ENCODE measurements around the gene ZNF587.
"Not testable (repeated sequence)": the region's sequence is repeated elsewhere in the genome, so short reads cannot be mapped to it uniquely, and the experiment has no call there.

ZNF587 gene

GRCh38 chr19:57825511-57825910 is 24.1 kb upstream of the ZNF587 start:
- H3K4me3 ChIP-seq (ENCODE audit: low read length), result no peak overlapping the region
- no peaks in the 10 kb centered on the region for H3K27me3 ChIP-seq (ENCODE audit: insufficient read depth, low read length)
- no peak overlapping the region for H3K9ac ChIP-seq (ENCODE audit: low read depth, low read length)
- H3K9me3 ChIP-seq (ENCODE audit: insufficient read depth, low read depth, low read length), result no peaks in the 10 kb centered on the region
- no peak overlapping the region for H3K27ac ChIP-seq (ENCODE audit: low read depth, low read length)
- 94% methylated on average over 6 of the region's 6 CpGs for WGBS
- H3K36me3 ChIP-seq (ENCODE audit: insufficient read depth, low read length), result peaks cover 32% of the 10 kb centered on the region
- H3K4me1 ChIP-seq (ENCODE audit: insufficient read depth, low read length), result peaks cover 5% of the 10 kb centered on the region; the same call in 1 of the 2 replicates

DNA sequence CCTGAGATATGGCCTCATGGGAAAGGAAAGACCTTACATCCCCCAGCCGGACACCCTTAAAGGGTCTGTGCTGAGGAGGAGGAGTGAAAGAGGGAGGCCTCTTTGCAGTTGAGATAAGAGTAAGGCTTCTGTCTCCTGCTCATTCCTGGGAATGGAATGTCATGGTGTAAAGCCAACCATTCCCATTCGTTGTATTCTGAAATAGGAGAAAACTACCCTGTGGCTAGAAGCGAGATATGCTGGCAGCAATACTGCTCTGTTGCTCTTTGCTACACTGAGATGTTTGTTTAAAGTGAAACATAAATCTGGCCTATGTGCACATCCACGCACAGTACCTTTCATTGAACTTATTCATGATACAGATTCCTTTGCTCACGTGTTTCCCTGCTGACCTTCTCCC is 20.3 kb upstream of the ZNF587 start:
- H3K27me3 ChIP-seq (ENCODE audit: insufficient read depth, low read length), result no peaks in the 10 kb centered on the region
- H3K4me3 ChIP-seq (ENCODE audit: low read length), result no peak overlapping the region; the same call in 1 of the 2 replicates
- no peak overlapping the region for H3K9ac ChIP-seq (ENCODE audit: low read depth, low read length)
- H3K9me3 ChIP-seq (ENCODE audit: insufficient read depth, low read depth, low read length), result no peaks in the 10 kb centered on the region
- H3K36me3 ChIP-seq (ENCODE audit: insufficient read depth, low read length), result peaks cover 18% of the 10 kb centered on the region; the same call in 1 of the 2 replicates
- WGBS, result 92% methylated on average over 5 of the region's 5 CpGs
- peak overlapping the region; percentile 46; the same call in 1 of the 2 replicates for H3K27ac ChIP-seq (ENCODE audit: low read depth, low read length)
- peaks cover 13% of the 10 kb centered on the region; the same call in 1 of the 2 replicates for H3K4me1 ChIP-seq (ENCODE audit: insufficient read depth, low read length)

GRCh38 chr19:57830071-57830602 is 19.5 kb upstream of the ZNF587 start, which contains the start of gene ZNF587B:
Gene ZNF587B (plus strand): TSS chr19:57830299. CDS start chr19:57830529, 230 bp downstream.
- Histone ChIP-seq H3K27ac (ENCODE audit: low read depth, low read length) (peak within 1 kb of the TSS; percentile 93), H3K9ac (ENCODE audit: low read depth, low read length) (peak within 1 kb of the TSS; percentile 91), H3K27me3 (ENCODE audit: insufficient read depth, low read length) (no peaks in the 10 kb centered on the region), H3K36me3 (ENCODE audit: insufficient read depth, low read length) (peaks cover 14% of the 10 kb centered on the region; the same call in 1 of the 2 replicates), H3K4me1 (ENCODE audit: insufficient read depth, low read length) (peaks cover 13% of the 10 kb centered on the region; the same call in 1 of the 2 replicates), H3K4me3 (ENCODE audit: low read length) (peak within 1 kb of the TSS; percentile 71), H3K9me3 (ENCODE audit: insufficient read depth, low read depth, low read length) (no peaks in the 10 kb centered on the region)
- WGBS, result under 1% methylated on average over 22 of the region's 22 CpGs

DNA sequence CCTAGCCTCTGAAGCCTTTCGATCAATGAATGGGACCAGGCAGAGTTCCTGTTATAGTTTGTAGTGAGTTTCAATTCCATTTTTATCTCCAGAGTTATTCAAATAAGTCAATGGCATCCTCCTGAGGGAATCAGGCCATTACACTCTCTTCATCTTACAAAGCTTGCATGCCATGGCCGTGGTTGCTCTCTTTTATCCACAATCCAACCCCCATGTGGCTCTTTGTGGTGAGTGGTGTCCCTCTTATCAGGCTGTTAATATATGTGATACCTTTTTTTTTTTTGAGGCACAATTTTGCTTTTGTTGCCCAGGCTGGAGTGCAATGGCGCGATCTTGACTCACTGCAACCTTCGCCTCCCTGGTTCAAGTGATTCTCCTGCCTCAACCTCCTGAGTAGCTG is 12.7 kb upstream of the ZNF587 start:
- WGBS, result 92% methylated on average over 4 of the region's 5 CpGs
- H3K9ac ChIP-seq (ENCODE audit: low read depth, low read length); H3K27me3 ChIP-seq (ENCODE audit: insufficient read depth, low read length); H3K4me3 ChIP-seq (ENCODE audit: low read length); H3K4me1 ChIP-seq (ENCODE audit: insufficient read depth, low read length); H3K9me3 ChIP-seq (ENCODE audit: insufficient read depth, low read depth, low read length); H3K27ac ChIP-seq (ENCODE audit: low read depth, low read length): not testable (repeated sequence)
- H3K36me3 ChIP-seq (ENCODE audit: insufficient read depth, low read length), result peaks cover 51% of the 10 kb centered on the region

- H3K9ac ChIP-seq (ENCODE audit: low read depth, low read length); H3K27me3 ChIP-seq (ENCODE audit: insufficient read depth, low read length); H3K4me3 ChIP-seq (ENCODE audit: low read length); H3K9me3 ChIP-seq (ENCODE audit: insufficient read depth, low read depth, low read length); H3K27ac ChIP-seq (ENCODE audit: low read depth, low read length); H3K4me1 ChIP-seq (ENCODE audit: insufficient read depth, low read length): not testable (repeated sequence)
- peaks cover 68% of the 10 kb centered on the region for H3K36me3 ChIP-seq (ENCODE audit: insufficient read depth, low read length)
- 96% methylated on average over 4 of the region's 5 CpGs for WGBS
Observed at GRCh38 chr19:57838622-57839191, 11.0 kb upstream of the ZNF587 start.

DNA sequence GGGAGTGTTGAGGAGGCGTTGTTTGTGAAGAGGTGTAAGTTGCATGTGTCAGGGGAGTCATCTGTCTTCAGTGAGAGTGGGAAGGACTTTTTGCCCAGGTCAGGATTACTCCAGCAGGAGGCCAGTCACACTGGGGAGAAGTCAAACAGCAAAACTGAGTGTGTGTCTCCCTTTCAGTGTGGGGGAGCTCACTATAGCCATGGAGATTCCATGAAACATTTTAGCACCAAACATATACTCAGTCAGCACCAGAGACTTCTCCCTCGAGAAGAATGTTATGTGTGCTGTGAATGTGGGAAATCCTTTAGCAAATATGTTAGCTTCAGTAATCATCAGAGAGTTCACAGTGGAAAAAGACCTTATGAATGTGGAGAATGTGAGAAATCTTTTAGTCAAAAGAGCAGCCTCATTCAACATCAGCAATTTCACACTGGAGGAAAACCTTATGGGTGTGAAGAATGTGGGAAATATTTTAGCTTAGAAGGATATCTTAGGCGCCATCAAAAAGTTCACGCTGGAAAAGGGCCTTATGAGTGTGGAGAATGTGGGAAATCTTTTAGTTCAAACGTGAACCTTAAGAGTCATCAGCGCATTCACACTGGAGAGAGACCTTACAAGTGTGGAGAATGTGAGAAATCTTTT is 8.4 kb upstream of the ZNF587 start:
- no peak overlapping the region for H3K27ac ChIP-seq (ENCODE audit: low read depth, low read length)
- H3K4me3 ChIP-seq (ENCODE audit: low read length), result no peak overlapping the region
- no peaks in the 10 kb centered on the region for H3K27me3 ChIP-seq (ENCODE audit: insufficient read depth, low read length)
- no peaks in the 10 kb centered on the region for H3K4me1 ChIP-seq (ENCODE audit: insufficient read depth, low read length)
- WGBS, result 91% methylated on average over 6 of the region's 6 CpGs
- H3K9me3 ChIP-seq (ENCODE audit: insufficient read depth, low read depth, low read length), result no peaks in the 10 kb centered on the region
- H3K9ac ChIP-seq (ENCODE audit: low read depth, low read length), result no peak overlapping the region
- peaks cover 91% of the 10 kb centered on the region for H3K36me3 ChIP-seq (ENCODE audit: insufficient read depth, low read length)

GRCh38 chr19:57847164-57847563 is 2.5 kb upstream of the ZNF587 start:
- peaks cover 52% of the 10 kb centered on the region for H3K36me3 ChIP-seq (ENCODE audit: insufficient read depth, low read length)
- WGBS, result 68% methylated on average over 2 of the region's 3 CpGs
- not testable (repeated sequence) for H3K9me3 ChIP-seq (ENCODE audit: insufficient read depth, low read depth, low read length); H3K9ac ChIP-seq (ENCODE audit: low read depth, low read length); H3K4me3 ChIP-seq (ENCODE audit: low read length); H3K4me1 ChIP-seq (ENCODE audit: insufficient read depth, low read length); H3K27ac ChIP-seq (ENCODE audit: low read depth, low read length); H3K27me3 ChIP-seq (ENCODE audit: insufficient read depth, low read length)

- WGBS, result 60% methylated on average over 2 of the region's 2 CpGs
- not testable (repeated sequence) for H3K9ac ChIP-seq (ENCODE audit: low read depth, low read length); H3K9me3 ChIP-seq (ENCODE audit: insufficient read depth, low read depth, low read length); H3K4me1 ChIP-seq (ENCODE audit: insufficient read depth, low read length); H3K27me3 ChIP-seq (ENCODE audit: insufficient read depth, low read length)
- peak overlapping the region; percentile 79 for H3K4me3 ChIP-seq (ENCODE audit: low read length)
- peaks cover 46% of the 10 kb centered on the region for H3K36me3 ChIP-seq (ENCODE audit: insufficient read depth, low read length)
- peak overlapping the region; percentile 94; the same call in 1 of the 2 replicates for H3K27ac ChIP-seq (ENCODE audit: low read depth, low read length)
Observed at GRCh38 chr19:57849162-57849665, 445 bp upstream of the ZNF587 start.

GRCh38 chr19:57850553-57851017 is 926 bp downstream of the ZNF587 start:
- peaks cover 38% of the 10 kb centered on the region for H3K36me3 ChIP-seq (ENCODE audit: insufficient read depth, low read length)
- H3K9me3 ChIP-seq (ENCODE audit: insufficient read depth, low read depth, low read length), result no peaks in the 10 kb centered on the region
- H3K9ac ChIP-seq (ENCODE audit: low read depth, low read length), result peak overlapping the region; percentile 90
- peak overlapping the region; percentile 79 for H3K4me3 ChIP-seq (ENCODE audit: low read length)
- peak overlapping the region; percentile 94 for H3K27ac ChIP-seq (ENCODE audit: low read depth, low read length)
- peaks cover 10% of the 10 kb centered on the region; the same call in 1 of the 2 replicates for H3K4me1 ChIP-seq (ENCODE audit: insufficient read depth, low read length)
- WGBS, result 23% methylated on average over 11 of the region's 11 CpGs
- no peaks in the 10 kb centered on the region for H3K27me3 ChIP-seq (ENCODE audit: insufficient read depth, low read length)

- Histone ChIP-seq H3K36me3 (ENCODE audit: insufficient read depth, low read length) (peaks cover 42% of the 10 kb centered on the region), H3K4me3 (ENCODE audit: low read length) (0 out of 2 replicates have a peak overlapping the region, but pooled peaks have one; percentile 79)
- not testable (repeated sequence) for H3K9ac ChIP-seq (ENCODE audit: low read depth, low read length); H3K27me3 ChIP-seq (ENCODE audit: insufficient read depth, low read length); H3K27ac ChIP-seq (ENCODE audit: low read depth, low read length); H3K4me1 ChIP-seq (ENCODE audit: insufficient read depth, low read length); H3K9me3 ChIP-seq (ENCODE audit: insufficient read depth, low read depth, low read length)
- WGBS, result 84% methylated on average over 4 of the region's 6 CpGs
Observed at GRCh38 chr19:57851812-57852603, 2.3 kb downstream of the ZNF587 start.

- peaks cover 53% of the 10 kb centered on the region for H3K36me3 ChIP-seq (ENCODE audit: insufficient read depth, low read length)
- not testable (repeated sequence) for H3K27me3 ChIP-seq (ENCODE audit: insufficient read depth, low read length); H3K9me3 ChIP-seq (ENCODE audit: insufficient read depth, low read depth, low read length); H3K4me1 ChIP-seq (ENCODE audit: insufficient read depth, low read length); H3K4me3 ChIP-seq (ENCODE audit: low read length); H3K27ac ChIP-seq (ENCODE audit: low read depth, low read length); H3K9ac ChIP-seq (ENCODE audit: low read depth, low read length)
- 90% methylated on average over 2 of the region's 2 CpGs for WGBS
Observed at GRCh38 chr19:57854117-57854516, 4.5 kb downstream of the ZNF587 start.

Data from HUES64 (cell line).